ENCODE results near the gene CSNK1A1.

CSNK1A1 gene

DNA sequence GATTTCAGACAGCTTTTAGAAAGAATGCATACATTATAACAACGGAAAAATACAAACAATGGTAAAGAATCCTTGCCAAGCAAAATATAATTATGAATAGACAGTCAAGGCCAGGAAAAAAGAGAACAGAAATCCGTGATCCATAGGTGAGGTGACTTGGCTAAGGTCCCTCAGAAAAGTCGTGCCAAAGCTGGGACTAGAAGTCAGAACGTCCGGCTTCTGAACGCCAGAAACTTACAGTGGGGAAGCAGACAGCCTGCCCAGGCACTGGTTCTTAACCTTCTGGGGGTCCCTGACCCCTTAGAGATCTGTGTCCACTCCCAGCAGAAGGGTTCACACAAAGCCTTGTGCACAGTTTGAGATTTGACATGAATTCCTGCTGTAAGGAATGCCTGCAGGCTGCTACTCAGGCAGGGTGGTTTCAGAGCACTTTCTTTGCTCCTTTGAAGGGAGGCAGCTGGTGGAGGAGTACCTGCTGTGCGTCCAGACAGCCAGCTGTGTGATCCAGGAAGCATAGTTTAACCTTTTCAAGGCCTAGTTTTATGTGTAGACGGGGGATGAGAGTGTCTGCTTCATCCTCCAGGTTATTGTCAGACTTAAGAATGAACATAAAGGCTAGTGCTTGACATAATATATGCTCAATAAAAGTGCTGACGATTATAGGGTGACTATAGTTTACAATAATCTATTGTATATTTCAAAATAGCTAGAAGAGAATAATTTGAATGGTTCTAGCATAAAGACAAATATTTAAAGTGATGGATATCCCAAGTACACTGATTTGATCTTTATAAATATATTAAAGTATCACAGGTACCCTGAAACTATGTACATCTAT, 30.9 kb upstream of the CSNK1A1 start:
- TF ChIP-seq, protein P1, sequence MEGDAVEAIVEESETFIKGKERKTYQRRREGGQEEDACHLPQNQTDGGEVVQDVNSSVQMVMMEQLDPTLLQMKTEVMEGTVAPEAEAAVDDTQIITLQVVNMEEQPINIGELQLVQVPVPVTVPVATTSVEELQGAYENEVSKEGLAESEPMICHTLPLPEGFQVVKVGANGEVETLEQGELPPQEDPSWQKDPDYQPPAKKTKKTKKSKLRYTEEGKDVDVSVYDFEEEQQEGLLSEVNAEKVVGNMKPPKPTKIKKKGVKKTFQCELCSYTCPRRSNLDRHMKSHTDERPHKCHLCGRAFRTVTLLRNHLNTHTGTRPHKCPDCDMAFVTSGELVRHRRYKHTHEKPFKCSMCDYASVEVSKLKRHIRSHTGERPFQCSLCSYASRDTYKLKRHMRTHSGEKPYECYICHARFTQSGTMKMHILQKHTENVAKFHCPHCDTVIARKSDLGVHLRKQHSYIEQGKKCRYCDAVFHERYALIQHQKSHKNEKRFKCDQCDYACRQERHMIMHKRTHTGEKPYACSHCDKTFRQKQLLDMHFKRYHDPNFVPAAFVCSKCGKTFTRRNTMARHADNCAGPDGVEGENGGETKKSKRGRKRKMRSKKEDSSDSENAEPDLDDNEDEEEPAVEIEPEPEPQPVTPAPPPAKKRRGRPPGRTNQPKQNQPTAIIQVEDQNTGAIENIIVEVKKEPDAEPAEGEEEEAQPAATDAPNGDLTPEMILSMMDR (conservative IDR thresholded peaks at IDR 0.05; ENCODE audit: low read length) = no peak
- DNase-seq (ENCODE audit: low read depth) = no peak
- no peak overlapping the region; the same call in 1 of the 2 replicates for H3K4me3 ChIP-seq (ENCODE audit: low read length)

DNA sequence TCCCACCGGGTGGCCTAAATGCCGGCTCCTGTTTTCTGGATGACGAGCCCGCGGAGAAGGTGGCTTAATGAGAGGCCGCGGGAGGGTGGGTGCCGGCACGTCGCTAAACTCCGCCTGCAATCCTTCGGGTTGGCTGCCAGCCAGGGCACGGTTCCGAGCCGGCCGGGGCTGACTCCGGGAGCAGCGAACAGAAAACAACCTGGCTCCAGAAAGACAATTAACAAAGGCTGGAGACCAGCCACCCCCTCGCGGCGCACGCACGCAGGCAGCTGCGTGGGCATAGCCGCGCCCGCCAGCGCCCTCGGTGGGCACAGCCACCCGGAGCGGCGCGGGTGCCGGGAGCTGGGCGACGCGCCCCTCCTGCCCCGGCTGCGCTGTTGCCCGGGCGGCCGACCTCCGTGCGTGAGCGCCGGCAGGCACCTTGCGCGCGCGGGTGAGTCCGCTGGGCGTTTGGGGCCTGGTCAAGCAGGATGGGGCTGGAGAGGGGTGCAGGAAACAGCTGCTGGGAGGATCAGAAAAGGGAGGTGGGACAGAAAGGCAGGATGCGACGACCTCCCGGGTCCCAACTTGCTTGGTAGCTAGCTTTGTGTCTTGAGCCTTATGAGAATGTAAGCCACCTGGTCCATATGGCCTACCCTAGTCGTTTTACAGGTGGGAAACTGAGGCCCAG, 30.1 kb upstream of the CSNK1A1 start, which contains the start of gene ARHGEF37:
ARHGEF37 (plus strand) TSS at position 307 of the 670 bp plus-strand sequence. CDS start 16,272 bp downstream, outside the sequence.
- TF ChIP-seq, protein P1 (conservative IDR thresholded peaks at IDR 0.05; ENCODE audit: low read length) = no peak
- DNase-seq (ENCODE audit: low read depth) = peak; percentile 50
- H3K4me3 ChIP-seq (ENCODE audit: low read length) = peak within 1 kb of the TSS; percentile 58

DNA sequence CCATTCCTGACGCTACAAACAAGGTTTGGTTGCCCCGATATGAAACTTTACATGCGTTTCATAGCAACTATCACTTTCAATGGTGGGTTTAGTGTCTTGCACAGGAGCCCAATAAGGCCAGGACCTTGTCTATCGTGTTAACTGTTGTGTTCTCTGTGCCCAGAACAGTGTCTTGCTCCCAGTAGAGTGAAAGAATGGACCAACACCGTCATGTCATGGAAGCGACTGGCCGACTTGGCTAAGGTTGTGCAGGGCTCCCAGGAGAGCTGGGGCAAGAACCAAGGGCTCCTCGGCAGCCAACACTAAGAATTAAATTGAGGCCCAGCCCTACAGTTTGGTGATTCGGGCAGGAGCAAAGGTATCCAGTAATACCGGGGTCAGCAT, 29.6 kb upstream of the CSNK1A1 start:
- no peak for DNase-seq (ENCODE audit: low read depth)
- peak overlapping the region; percentile 58 for H3K4me3 ChIP-seq (ENCODE audit: low read length)
- TF ChIP-seq, protein P1 (conservative IDR thresholded peaks at IDR 0.05; ENCODE audit: low read length) = no peak

DNA sequence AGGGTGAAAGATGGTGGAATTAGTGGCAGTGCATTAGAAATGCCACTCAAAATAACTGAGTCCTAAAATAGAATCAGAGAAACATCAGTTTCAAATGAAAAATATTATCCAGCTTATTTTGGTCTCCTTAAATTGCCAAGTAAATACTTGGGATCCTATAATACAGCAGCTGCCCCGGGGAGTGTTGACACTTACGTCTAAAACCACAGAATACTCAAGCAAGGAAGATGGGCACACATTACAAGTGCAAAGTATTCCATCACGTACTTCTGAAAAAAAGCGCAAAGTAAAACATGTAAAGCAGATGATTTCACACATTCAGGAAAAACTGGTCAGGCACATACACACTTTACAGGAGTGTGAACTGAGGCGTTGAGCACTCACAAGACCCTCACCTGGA, 27.7 kb upstream of the CSNK1A1 start:
- DNase-seq (ENCODE audit: low read depth) = no peak
- TF ChIP-seq, protein P1 (conservative IDR thresholded peaks at IDR 0.05; ENCODE audit: low read length) = no peak
- no peak overlapping the region for H3K4me3 ChIP-seq (ENCODE audit: low read length)

DNA sequence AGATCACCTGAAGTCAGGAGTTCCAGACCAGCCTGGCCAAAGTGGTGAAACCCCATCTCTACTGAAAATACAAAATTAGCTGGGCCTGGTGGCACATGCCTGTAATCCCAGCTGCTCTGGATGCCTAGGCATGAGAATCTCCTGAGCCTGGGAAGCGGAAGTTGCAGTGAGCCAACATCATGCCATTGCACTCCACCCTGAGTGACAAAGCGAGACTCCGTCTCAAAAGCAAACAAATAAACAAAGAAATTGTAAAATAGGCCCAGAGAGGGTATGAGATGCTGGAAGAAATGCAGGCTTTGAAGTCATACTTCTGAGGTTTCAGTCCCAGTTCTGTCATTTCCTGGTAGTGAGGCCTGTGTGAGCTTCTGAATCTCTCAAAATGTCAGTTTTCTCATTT, 24.8 kb upstream of the CSNK1A1 start:
- no peak for DNase-seq (ENCODE audit: low read depth)
- no peak overlapping the region for H3K4me3 ChIP-seq (ENCODE audit: low read length)
- TF ChIP-seq, protein P1 (conservative IDR thresholded peaks at IDR 0.05; ENCODE audit: low read length) = no peak

DNA sequence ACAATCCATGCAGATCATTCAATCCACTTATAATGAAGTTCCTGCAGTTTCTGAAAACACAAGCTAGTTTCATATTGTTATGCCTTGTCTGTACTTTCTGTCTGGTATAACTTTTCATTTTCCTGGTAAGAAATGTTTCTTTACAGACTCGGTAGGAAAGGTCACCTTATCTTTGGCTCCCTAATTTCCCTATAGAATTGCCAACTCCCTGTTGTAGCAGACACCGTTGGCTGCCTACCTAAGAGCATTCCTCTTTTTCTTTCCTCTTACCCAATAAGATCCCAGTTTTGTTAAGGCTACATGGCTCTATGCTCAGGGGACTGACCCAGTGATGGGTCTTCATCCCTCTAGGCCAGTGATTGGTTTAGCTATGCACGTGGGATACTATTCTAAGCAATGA, 23.9 kb upstream of the CSNK1A1 start:
- no peak overlapping the region for H3K4me3 ChIP-seq (ENCODE audit: low read length)
- TF ChIP-seq, protein P1 (conservative IDR thresholded peaks at IDR 0.05; ENCODE audit: low read length) = no peak
- DNase-seq (ENCODE audit: low read depth) = no peak

Measured in AG10803 (cell line).